Prostate gland (tissue), 2 donors: ENCODE measurements around the gene NFE2L3. TPM values are rescaled to one million over a fixed set of nuclear protein-coding genes. Genes with fewer than 3 reads are reported as not detected.

Source experiments
- DNase-seq: peaks from one replicate; pipeline ENCODE4 v3.0.0-alpha.2; 2019; ENCODE audit warnings: low spot score
- H3K27ac ChIP-seq, 2 donors: fragments of 200-600 bp; sonication (generic); 2 replicates each; pipeline ENCODE4 v1.5.1; 2017 to 2019
- H3K27me3 ChIP-seq: fragments of 200-600 bp; sonication (generic); replicated peaks from 2 replicates; pipeline ENCODE4 v1.5.1; 2019; ENCODE audit not compliant: insufficient read depth
- H3K36me3 ChIP-seq, 2 donors: fragments of 200-600 bp; sonication (generic); 1 replicate in 1 of 2; 2 replicates in 1 of 2; pipeline versions ENCODE4 v1.5.1 to v1.8.1; 2017 to 2019
- H3K4me1 ChIP-seq: fragments of 200-600 bp; sonication (generic); replicated peaks from 2 replicates; pipeline ENCODE4 v1.5.1; 2019
- H3K4me3 ChIP-seq, 2 donors: fragments of 200-600 bp; sonication (generic); 2 replicates each; pipeline ENCODE4 v1.5.1; 2017 to 2019
- H3K9me3 ChIP-seq: fragments of 200-600 bp; sonication (generic); 2 replicates; pipeline ENCODE4 v1.5.1; 2017
- CTCF ChIP-seq, 4 experiments: fragments of 200-600 bp in 2 of 4; fragments of 450-650 bp in 2 of 4; sonication (generic) in 2 of 4; IDR thresholded peaks; 1 replicate in 3 of 4; 2 replicates in 1 of 4; pipeline ENCODE4 v1.5.1; 2016 to 2019; ENCODE audit warnings: antibody characterized with exemption in 4 of 4, mild to moderate bottlenecking in 2 of 4, moderate library complexity in 2 of 4
- POLR2A ChIP-seq: fragments of 450-650 bp; IDR thresholded peaks from one replicate; pipeline ENCODE4 v1.6.1; 2016; ENCODE audit warnings: antibody characterized with exemption, mild to moderate bottlenecking
- POLR2AphosphoS5 ChIP-seq: sonication (generic); formaldehyde crosslinking; IDR thresholded peaks from one replicate; pipeline ENCODE4 v1.6.1; 2017; ENCODE audit warnings: antibody characterized with exemption
- WGBS: methylation state at CpG from one replicate; pipeline ENCODE4 v1.1.5; 2018; 5-methylcytosine and 5-hydroxymethylcytosine counted together
- intact Hi-C: fragments of 100-400 bp; cut with DNase I; formaldehyde crosslinking; loops from one replicate; pipeline ENCODE4 v1.14.2; 2022
- total RNA-seq, 2 donors: library from RNA; depleted of rRNA; stranded (reverse); fragments of >200 nt; gene quantifications; one replicate each; pipeline ENCODE4 v1.1.0, GENCODE V29; 2016

The NFE2L3 gene
- total RNA-seq, 2 donors from 2014 or later, result 2.0 to 4.3 TPM

DNA sequence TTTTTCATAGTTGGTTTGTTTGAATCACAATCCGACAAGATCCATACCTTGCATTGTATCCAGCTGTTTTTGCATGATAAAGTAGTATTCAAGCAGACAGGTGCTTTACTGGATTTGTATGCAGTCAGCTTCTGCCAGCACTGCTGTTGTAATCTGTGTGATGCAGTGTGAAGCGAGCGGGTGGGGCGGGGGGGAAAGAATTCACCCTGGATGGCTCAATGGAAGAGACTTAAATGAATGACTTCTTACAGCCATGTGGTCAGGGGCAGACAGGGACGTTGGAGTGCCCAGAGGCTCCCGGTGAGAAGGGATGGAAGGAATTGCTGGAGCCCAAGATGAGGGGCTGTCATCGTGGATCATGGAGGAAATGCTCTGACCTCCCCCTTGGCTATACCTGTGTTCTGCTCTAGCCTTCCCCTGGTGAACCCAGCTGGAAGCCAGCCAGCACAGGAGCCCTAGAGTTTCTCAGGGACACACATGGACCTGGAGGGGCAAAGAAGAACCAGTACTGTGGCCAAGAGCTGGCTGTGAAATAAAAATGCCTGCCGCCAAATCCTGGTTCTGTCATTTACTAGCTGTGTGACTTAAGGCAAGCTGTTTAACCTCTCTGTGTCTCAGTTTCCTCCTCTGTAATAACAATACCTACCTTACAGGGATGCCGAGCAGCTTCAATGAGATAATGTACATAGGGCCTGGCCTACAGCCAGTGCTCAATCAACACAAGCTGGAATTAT, 14.1 kb downstream of the NFE2L3 start:
- Histone ChIP-seq H3K27me3 (no peaks in the 10 kb centered on the region), H3K27ac (no peak overlapping the region), H3K36me3 (no peaks in the 10 kb centered on the region), H3K4me1 (no peaks in the 10 kb centered on the region), H3K4me3 (no peak overlapping the region), H3K9me3 (no peaks in the 10 kb centered on the region)
- DNase-seq, result no peak
- intact Hi-C loops, result no loop called here
- TF ChIP-seq POLR2AphosphoS5, result no peak
- WGBS, result 64% methylated on average over 9 of the region's 9 CpGs

GRCh38 chr7:26166684-26167266, 14.8 kb downstream of the NFE2L3 start:
- H3K4me3 ChIP-seq, result no peak overlapping the region

GRCh38 chr7:26167303-26167934, 15.4 kb downstream of the NFE2L3 start:
- Histone ChIP-seq H3K27ac (no peak overlapping the region), H3K9me3 (no peaks in the 10 kb centered on the region), H3K4me1 (no peaks in the 10 kb centered on the region), H3K27me3 (no peaks in the 10 kb centered on the region), H3K4me3 (no peak overlapping the region), H3K36me3 (no peaks in the 10 kb centered on the region)
- DNase-seq, result no peak
- TF ChIP-seq POLR2A, result no peak
- TF ChIP-seq CTCF (IDR thresholded peaks at IDR 0.05), result no peak
- TF ChIP-seq POLR2AphosphoS5, result no peak
- 72% methylated on average over 3 of the region's 3 CpGs for WGBS
- intact Hi-C loops, result no loop called here

More at GRCh38 chr7:26166684-26167266, 14.8 kb downstream of the NFE2L3 start:
- Histone ChIP-seq H3K9me3 (no peaks in the 10 kb centered on the region), H3K4me1 (no peaks in the 10 kb centered on the region), H3K36me3 (no peaks in the 10 kb centered on the region), H3K27me3 (no peaks in the 10 kb centered on the region), H3K27ac (no peak overlapping the region)
- TF ChIP-seq POLR2A (no peak), CTCF (IDR thresholded peaks at IDR 0.05) (no peak), POLR2AphosphoS5 (no peak)
- 71% methylated on average over 5 of the region's 5 CpGs for WGBS
- DNase-seq, result no peak
- intact Hi-C loops, result no loop called here

DNA sequence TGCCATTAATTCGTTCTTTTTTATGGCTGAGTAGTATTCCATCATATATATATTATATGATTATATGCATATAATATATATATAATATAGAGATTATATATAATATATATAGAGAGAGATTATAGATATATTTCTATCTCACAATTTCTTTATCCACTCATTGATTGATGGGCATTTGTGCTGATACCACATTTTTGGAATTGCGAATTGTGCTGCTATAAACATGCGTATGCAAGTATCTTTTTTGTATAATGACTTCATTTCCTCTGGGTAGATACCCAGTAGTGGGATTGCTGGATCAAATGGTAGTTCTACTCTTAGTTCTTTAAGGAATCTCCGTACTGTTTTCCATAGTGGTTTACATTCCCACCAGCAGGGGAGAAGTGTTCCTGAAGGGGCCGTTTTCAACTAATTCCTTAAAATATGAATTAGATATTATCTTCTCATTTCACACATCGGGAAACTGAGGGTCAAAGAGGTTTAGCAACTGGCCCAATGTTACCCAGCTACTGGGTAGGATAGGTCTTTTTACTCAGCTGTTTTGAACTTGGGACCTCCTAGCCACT, 16.5 kb downstream of the NFE2L3 start:
- Histone ChIP-seq H3K9me3 (no peaks in the 10 kb centered on the region), H3K27ac (no peak overlapping the region), H3K27me3 (no peaks in the 10 kb centered on the region), H3K4me3 (no peak overlapping the region), H3K36me3 (no peaks in the 10 kb centered on the region), H3K4me1 (no peaks in the 10 kb centered on the region)
- DNase-seq, result no peak
- intact Hi-C loops, result no loop called here
- WGBS, result 91% methylated on average over 6 of the region's 6 CpGs
- TF ChIP-seq CTCF (IDR thresholded peaks at IDR 0.05) (no peak), POLR2A (no peak)

DNA sequence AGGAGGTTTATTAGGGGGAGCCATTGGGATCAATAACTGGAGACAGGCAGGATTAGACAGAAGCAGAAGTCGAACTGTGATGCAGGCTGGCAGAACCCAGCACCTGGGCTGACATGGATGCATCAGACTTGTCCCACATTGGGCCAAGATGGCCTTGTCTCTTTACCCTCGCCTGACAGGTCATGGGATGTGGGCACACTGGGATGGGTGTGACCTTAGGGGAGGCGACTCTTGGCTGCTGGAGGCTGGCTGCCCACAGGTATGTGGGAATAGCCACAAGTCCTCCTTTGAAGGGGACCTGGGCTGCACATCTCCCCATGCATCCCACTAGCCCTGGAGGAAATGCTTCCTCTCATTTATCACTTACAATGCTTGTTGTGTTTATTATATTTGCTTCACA, 17.3 kb downstream of the NFE2L3 start:
- Histone ChIP-seq H3K4me1 (no peaks in the 10 kb centered on the region), H3K27ac (no peak overlapping the region), H3K27me3 (no peaks in the 10 kb centered on the region), H3K36me3 (no peaks in the 10 kb centered on the region), H3K9me3 (no peaks in the 10 kb centered on the region), H3K4me3 (no peak overlapping the region)
- no peak for DNase-seq
- TF ChIP-seq CTCF (IDR thresholded peaks at IDR 0.05), result no peak
- no peak for TF ChIP-seq POLR2A
- TF ChIP-seq POLR2AphosphoS5, result no peak
- WGBS, result 87% methylated on average over 3 of the region's 3 CpGs
- intact Hi-C loops, result no loop called here
